ENCODE measurements around the gene RPA1. TPM values are rescaled to one million over a fixed set of nuclear protein-coding genes. Genes with fewer than 3 reads are reported as not detected.
A peak's percentile ranks its signal among the peaks of the same experiment; 100 is the strongest.

The RPA1 gene
- total and polyA plus RNA-seq, 7 experiments from 2014 or later, result 57.8 to 264 (median 85.2) TPM

DNA sequence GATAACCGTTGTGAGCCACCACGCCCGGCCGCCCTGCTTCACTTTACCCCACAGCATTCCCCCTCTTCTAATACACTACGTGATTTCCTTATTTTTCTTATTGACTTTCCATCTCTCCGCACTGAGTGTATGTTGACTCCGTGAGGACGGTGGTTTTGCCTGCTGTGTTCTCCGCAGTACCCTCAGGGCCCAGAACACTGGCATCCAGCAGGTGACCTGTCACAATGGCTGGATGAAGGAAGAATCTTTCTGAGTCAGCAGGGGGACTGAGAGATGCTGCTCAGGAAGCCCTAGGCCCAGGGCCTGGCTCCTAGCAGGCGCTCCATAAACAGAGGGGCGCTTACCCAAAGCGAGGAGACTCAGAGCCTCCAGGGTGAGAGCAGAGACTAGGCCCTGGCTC, 115.8 kb downstream of the RPA1 start:
- Histone ChIP-seq H3K4me3 (ENCODE audit: low read length) (no peak overlapping the region), H3K9me3 (ENCODE audit: control insufficient read depth in 2 of 3, low read length in 3 of 3) (no peaks in the 10 kb centered on the region), H3K4me1 (ENCODE audit: control insufficient read depth in 2 of 2, insufficient read depth in 2 of 2, low read length in 2 of 2) (no peaks in the 10 kb centered on the region), H3K27ac (ENCODE audit: low read depth, low read length) (no peak overlapping the region), H3K36me3 (ENCODE audit: control insufficient read depth in 2 of 3, insufficient read depth in 3 of 3, low read length in 3 of 3) (no peaks in the 10 kb centered on the region), H3K27me3 (ENCODE audit: control insufficient read depth in 2 of 2, insufficient read depth in 2 of 2, low read length in 2 of 2) (no peaks in the 10 kb centered on the region)
- DNase-seq (no peak), ATAC-seq (no peak)
- H3K9me3 Mint-ChIP-seq, result peaks cover 0 to 5% (median 0%) of the 10 kb centered on the region in 11 donors
- no peaks in the 10 kb centered on the region for H3K36me3 Mint-ChIP-seq
- no peak overlapping the region for H3K4me3 Mint-ChIP-seq
- peaks cover 0 to 4% (median 0%) of the 10 kb centered on the region in 7 donors for H3K4me1 Mint-ChIP-seq
- intact Hi-C loops (cut with micrococcal nuclease), result no loop called here
- peak overlapping the region in 1 of 9 donors; percentile 6 for H3K27ac Mint-ChIP-seq
- H3K27me3 Mint-ChIP-seq, result no peaks in the 10 kb centered on the region
- ChIA-PET CTCF (no interaction called here), POLR2A (no interaction called here)

DNA sequence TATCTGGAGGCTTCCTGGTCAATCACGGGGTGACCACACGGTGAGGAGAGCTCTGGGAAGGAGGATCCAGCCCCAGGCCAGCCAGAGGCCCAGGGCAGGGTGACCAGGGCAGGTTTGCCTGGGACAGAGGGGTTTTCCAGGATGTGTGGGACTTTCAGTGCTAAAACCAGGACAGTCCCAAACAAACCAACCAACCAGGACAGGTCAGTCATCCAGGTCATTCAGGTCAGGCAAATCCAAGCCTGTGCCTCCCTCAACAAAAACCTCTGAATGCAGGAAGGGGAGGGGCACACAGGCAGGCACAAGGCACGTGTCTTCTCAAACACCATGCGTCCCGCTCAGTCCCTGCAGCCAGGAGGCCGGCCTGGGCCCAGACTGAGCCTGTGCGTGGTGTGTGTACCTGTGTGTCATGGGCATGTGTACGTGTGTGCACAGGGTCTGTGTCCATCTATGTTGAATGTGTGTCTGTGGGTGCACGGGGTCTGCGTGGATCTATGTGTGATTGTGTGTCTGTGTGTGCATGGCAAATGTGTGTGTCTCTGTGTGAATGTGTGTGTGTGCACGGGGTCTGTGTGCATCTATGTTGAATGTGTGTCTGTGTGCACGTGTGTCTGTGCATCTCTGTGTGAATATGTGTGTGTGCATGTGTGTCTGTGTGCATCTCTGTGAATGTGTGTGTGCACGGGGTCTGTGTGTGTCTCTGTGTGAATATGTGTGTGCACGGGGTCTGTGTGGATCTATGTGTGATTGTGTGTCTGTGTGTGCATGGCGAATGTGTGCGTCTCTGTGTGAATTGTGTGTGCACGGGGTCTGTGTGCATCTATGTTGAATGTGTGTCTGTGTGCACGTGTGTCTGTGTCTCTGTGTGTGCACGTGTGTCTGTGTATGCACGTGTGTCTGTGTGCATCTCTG, 116.5 kb downstream of the RPA1 start:
- CTCF ChIA-PET, result no interaction called here
- no peaks in the 10 kb centered on the region for H3K27me3 Mint-ChIP-seq
- H3K4me3 ChIP-seq (ENCODE audit: low read length), result no peak overlapping the region
- peaks cover 0 to 4% (median 0%) of the 10 kb centered on the region in 7 donors for H3K4me1 Mint-ChIP-seq
- H3K27me3 ChIP-seq (ENCODE audit: control insufficient read depth in 2 of 2, insufficient read depth in 2 of 2, low read length in 2 of 2), result no peaks in the 10 kb centered on the region
- H3K27ac Mint-ChIP-seq, result no peak overlapping the region
- peaks cover 0 to 5% (median 0%) of the 10 kb centered on the region in 11 donors for H3K9me3 Mint-ChIP-seq
- no peak overlapping the region for H3K4me3 Mint-ChIP-seq
- POLR2A ChIA-PET, result no interaction called here
- intact Hi-C loops (cut with micrococcal nuclease), result no loop called here
- peak; percentile 10 for ATAC-seq
- H3K9me3 ChIP-seq (ENCODE audit: control insufficient read depth in 2 of 3, low read length in 3 of 3), result no peaks in the 10 kb centered on the region
- no peak overlapping the region for H3K27ac ChIP-seq (ENCODE audit: low read depth, low read length)
- no peaks in the 10 kb centered on the region for H3K36me3 ChIP-seq (ENCODE audit: control insufficient read depth in 2 of 3, insufficient read depth in 3 of 3, low read length in 3 of 3)
- no peaks in the 10 kb centered on the region for H3K4me1 ChIP-seq (ENCODE audit: control insufficient read depth in 2 of 2, insufficient read depth in 2 of 2, low read length in 2 of 2)
- H3K36me3 Mint-ChIP-seq, result no peaks in the 10 kb centered on the region
- DNase-seq, result no peak

DNA sequence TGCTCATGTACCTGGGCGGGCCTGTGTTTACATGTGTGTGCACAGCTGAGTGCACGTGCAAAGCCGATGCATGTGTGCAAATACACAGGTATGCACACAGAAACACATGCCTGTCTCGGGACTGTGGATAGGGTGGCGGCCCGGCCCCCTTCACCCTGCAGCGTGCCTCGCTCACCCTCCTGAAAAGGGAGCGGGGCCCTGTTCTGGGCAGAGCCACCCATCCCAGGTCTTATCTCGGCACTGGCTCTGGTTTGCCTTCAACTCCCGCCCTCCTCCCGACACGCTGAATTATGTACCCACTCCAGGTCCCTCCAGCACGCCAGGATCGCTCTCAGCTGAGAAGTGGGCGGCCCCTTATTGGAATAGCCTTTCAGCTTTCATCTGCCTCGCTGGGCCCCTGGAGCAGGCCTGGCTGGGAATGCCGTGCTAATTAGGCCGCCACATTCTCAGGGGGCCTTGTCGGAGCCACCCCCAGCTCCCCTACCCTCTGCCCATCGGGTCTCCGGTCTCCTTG, 117.5 kb downstream of the RPA1 start:
- intact Hi-C loops (cut with micrococcal nuclease), result no loop called here
- Mint-ChIP-seq H3K27ac (no peak overlapping the region), H3K9me3 (peaks cover 0 to 5% (median 0%) of the 10 kb centered on the region in 11 donors), H3K27me3 (no peaks in the 10 kb centered on the region), H3K4me3 (no peak overlapping the region), H3K4me1 (peaks cover 0 to 4% (median 0%) of the 10 kb centered on the region in 7 donors), H3K36me3 (no peaks in the 10 kb centered on the region)
- POLR2A ChIA-PET, result no interaction called here
- Histone ChIP-seq H3K4me3 (ENCODE audit: low read length) (no peak overlapping the region), H3K9me3 (ENCODE audit: control insufficient read depth in 2 of 3, low read length in 3 of 3) (no peaks in the 10 kb centered on the region), H3K4me1 (ENCODE audit: control insufficient read depth in 2 of 2, insufficient read depth in 2 of 2, low read length in 2 of 2) (no peaks in the 10 kb centered on the region), H3K36me3 (ENCODE audit: control insufficient read depth in 2 of 3, insufficient read depth in 3 of 3, low read length in 3 of 3) (no peaks in the 10 kb centered on the region), H3K27ac (ENCODE audit: low read depth, low read length) (no peak overlapping the region), H3K27me3 (ENCODE audit: control insufficient read depth in 2 of 2, insufficient read depth in 2 of 2, low read length in 2 of 2) (no peaks in the 10 kb centered on the region)
- DNase-seq (no peak), ATAC-seq (no peak)
- CTCF ChIA-PET, result no interaction called here

DNA sequence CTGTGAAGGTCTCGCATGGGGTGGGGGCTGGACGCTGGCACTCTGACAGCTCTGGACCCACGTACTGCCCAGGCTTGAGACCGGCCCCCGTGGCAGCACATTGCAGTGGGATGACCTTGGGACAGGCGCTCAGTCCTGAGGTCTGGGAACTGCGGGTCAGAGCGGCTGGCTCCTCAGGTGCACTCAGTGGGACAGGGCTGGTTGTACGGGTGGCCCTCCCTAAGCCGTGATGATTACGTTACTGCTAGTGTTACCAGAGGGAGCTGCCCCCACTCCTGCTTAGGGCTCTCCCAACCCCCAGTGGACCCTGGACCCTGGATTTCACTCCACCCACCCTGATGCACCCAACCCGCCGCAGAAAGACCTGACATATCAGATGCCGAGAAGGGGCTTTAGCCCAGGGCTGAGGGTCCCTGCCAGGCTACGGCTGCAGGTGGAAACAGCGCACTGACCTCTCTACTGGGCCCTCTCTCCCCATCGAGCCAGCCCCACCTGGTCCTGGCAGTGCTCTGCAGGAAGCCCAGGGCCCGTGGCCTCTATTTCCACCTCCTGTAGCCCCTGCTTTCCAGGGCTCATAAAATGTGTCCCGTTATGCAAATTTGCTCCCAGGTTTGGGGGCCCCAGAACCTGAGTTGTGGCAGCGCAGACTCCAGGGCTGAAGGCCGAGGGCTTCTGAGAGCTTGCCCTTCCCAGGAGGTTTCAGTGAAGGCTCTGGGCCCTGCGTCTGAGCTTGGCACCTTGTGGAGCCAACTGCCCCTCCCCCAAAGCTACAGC, 118.1 kb downstream of the RPA1 start:
- Histone ChIP-seq H3K4me3 (ENCODE audit: low read length) (no peak overlapping the region), H3K36me3 (ENCODE audit: control insufficient read depth in 2 of 3, insufficient read depth in 3 of 3, low read length in 3 of 3) (no peaks in the 10 kb centered on the region), H3K27me3 (ENCODE audit: control insufficient read depth in 2 of 2, insufficient read depth in 2 of 2, low read length in 2 of 2) (no peaks in the 10 kb centered on the region), H3K27ac (ENCODE audit: low read depth, low read length) (no peak overlapping the region), H3K9me3 (ENCODE audit: control insufficient read depth in 2 of 3, low read length in 3 of 3) (no peaks in the 10 kb centered on the region), H3K4me1 (ENCODE audit: control insufficient read depth in 2 of 2, insufficient read depth in 2 of 2, low read length in 2 of 2) (no peaks in the 10 kb centered on the region)
- CTCF ChIA-PET, result no interaction called here
- Mint-ChIP-seq H3K4me3 (no peak overlapping the region), H3K9me3 (peaks cover 0 to 5% (median 0%) of the 10 kb centered on the region in 11 donors), H3K27me3 (no peaks in the 10 kb centered on the region), H3K4me1 (peaks cover 0 to 4% (median 0%) of the 10 kb centered on the region in 7 donors), H3K36me3 (no peaks in the 10 kb centered on the region), H3K27ac (no peak overlapping the region)
- no peak for ATAC-seq
- DNase-seq, result no peak
- intact Hi-C loops (cut with micrococcal nuclease), result no loop called here
- POLR2A ChIA-PET, result no interaction called here

DNA sequence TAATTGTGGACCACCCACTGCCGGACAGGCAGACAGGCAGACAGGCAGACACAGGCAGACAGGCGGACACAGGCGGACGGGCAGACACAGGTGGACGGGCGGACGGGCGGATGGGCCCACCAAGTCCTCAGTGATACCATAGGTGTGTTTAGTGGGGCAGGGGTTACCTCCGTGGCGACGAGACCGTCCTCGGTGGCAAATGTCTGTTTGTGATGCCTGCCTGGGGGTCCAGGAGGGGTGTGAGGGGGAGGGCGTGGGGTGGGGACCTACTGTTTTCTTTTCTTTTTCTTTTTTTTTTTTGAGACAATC, 118.7 kb downstream of the RPA1 start:
- Mint-ChIP-seq H3K4me3 (no peak overlapping the region), H3K36me3 (no peaks in the 10 kb centered on the region), H3K9me3 (peaks cover 0 to 5% (median 0%) of the 10 kb centered on the region in 11 donors), H3K4me1 (peaks cover 0 to 4% (median 0%) of the 10 kb centered on the region in 7 donors), H3K27ac (no peak overlapping the region), H3K27me3 (no peaks in the 10 kb centered on the region)
- Histone ChIP-seq H3K36me3 (ENCODE audit: control insufficient read depth in 2 of 3, insufficient read depth in 3 of 3, low read length in 3 of 3) (no peaks in the 10 kb centered on the region), H3K9me3 (ENCODE audit: control insufficient read depth in 2 of 3, low read length in 3 of 3) (no peaks in the 10 kb centered on the region), H3K4me3 (ENCODE audit: low read length) (no peak overlapping the region), H3K4me1 (ENCODE audit: control insufficient read depth in 2 of 2, insufficient read depth in 2 of 2, low read length in 2 of 2) (no peaks in the 10 kb centered on the region), H3K27ac (ENCODE audit: low read depth, low read length) (no peak overlapping the region), H3K27me3 (ENCODE audit: control insufficient read depth in 2 of 2, insufficient read depth in 2 of 2, low read length in 2 of 2) (no peaks in the 10 kb centered on the region)
- CTCF ChIA-PET, result no interaction called here
- DNase-seq (no peak), ATAC-seq (no peak)
- POLR2A ChIA-PET, result no interaction called here
- intact Hi-C loops (cut with micrococcal nuclease), result no loop called here
